K562 (cell line): ENCODE results near the gene LDLRAD3. TPM values are rescaled to one million over a fixed set of nuclear protein-coding genes. Genes with fewer than 3 reads are reported as not detected.

Source experiments
- CHCHD3 ChIP-seq: fragments of 250-450 bp; sonication (Bioruptor Pico); IDR thresholded peaks from 2 replicates; pipeline ENCODE4 v2.1.2; 2022; ENCODE audit warnings: mild to moderate bottlenecking
- RAD51 ChIP-seq: fragments of 450-650 bp; IDR thresholded peaks from 2 replicates; pipeline ENCODE4 v1.7.1; 2016; ENCODE audit warnings: low read depth, mild to moderate bottlenecking, borderline replicate concordance
- polyA plus RNA-seq, 8 experiments: library from polyadenylated mRNA; depleted of rRNA in 4 of 8; stranded (reverse) in 5 of 8; unstranded in 3 of 8; fragments of >200 nt; fragmentation: Nextera tagmentation in 2 of 8; fragmentation: Illumina TruSeq in 1 of 8; extraction: Ambion mirVana in 2 of 8; extraction: Trizol in 1 of 8; gene quantifications; 2 replicates each; pipeline versions ENCODE4 v1.2.1 to v1.2.3, GENCODE V29; 2011 to 2014; ENCODE audit warnings: inconsistent platforms in 1 of 8, missing spikeins in 1 of 8
- total RNA-seq, 7 experiments: library from RNA; depleted of rRNA in 6 of 7; stranded (reverse); fragments of >200 nt in 6 of 7; fragmentation: Illumina TruSeq in 2 of 7; extraction: Trizol in 2 of 7; gene quantifications; 2 replicates each; pipeline versions ENCODE4 v1.2.1 to v1.2.3, GENCODE V29; 2011 to 2021; ENCODE audit warnings: low replicate concordance in 1 of 7
- TF ChIP-seq, protein P1 (sequence below): IDR thresholded peaks from 2 replicates; pipeline ENCODE4 v1.6.1; 2014; ENCODE audit warnings: antibody characterized with exemption
- TF ChIP-seq, protein P2 (sequence below): fragments of 450-650 bp; IDR thresholded peaks from 2 replicates; pipeline ENCODE4 v1.6.1; 2018; ENCODE audit not compliant: partially characterized antibody
- TF ChIP-seq, protein P3 (sequence below): sonication (generic); formaldehyde crosslinking; IDR thresholded peaks from 2 replicates; pipeline ENCODE4 v1.8.0; 2022; ENCODE audit warnings: mild to moderate bottlenecking, missing genetic modification reagents
- TF ChIP-seq, protein P4 (sequence below): fragments of 250-450 bp; sonication (Bioruptor Pico); IDR thresholded peaks from 2 replicates; pipeline ENCODE4 v1.8.0; 2022; ENCODE audit warnings: inconsistent platforms, mild to moderate bottlenecking, moderate library complexity, borderline replicate concordance
- TF ChIP-seq, protein P5 (sequence below): fragments of 250-450 bp; sonication (Bioruptor Pico); IDR thresholded peaks from 2 replicates; pipeline ENCODE4 v1.5.0; 2020; ENCODE audit warnings: mild to moderate bottlenecking, borderline replicate concordance
- TF ChIP-seq, protein P6 (sequence below): fragments of 450-650 bp; conservative IDR thresholded peaks from 2 replicates; pipeline ENCODE4 v1.6.1; 2016; ENCODE audit warnings: missing genetic modification characterization, low read depth, mild to moderate bottlenecking, missing compliant biosample characterization, moderate library complexity

LDLRAD3 gene
- total and polyA plus RNA-seq, 9 of the 15 experiments (the other 6 are each of a cell fraction or from before 2014, with no cell fraction given), result 0.73 to 7.2 (median 3.5) TPM

DNA sequence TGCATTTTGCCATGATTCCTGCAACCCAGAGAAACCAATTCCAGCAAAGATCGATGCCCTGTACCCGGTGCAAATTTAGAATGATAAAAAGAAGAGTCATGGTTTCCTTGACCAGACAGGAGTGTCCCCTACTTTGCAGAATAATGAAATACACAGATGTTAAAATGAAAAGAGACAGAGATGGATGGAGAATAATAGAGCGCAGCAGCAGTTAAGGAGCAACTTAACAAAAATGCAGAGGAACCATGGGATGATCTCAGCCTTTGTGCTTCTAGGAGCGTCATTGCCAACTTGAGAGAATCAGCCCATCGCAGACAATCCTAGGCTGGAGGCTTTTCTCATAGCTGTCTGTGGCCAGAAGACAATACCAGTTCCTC is 127.1 kb downstream of the LDLRAD3 start (continued):
- TF ChIP-seq, protein P1, sequence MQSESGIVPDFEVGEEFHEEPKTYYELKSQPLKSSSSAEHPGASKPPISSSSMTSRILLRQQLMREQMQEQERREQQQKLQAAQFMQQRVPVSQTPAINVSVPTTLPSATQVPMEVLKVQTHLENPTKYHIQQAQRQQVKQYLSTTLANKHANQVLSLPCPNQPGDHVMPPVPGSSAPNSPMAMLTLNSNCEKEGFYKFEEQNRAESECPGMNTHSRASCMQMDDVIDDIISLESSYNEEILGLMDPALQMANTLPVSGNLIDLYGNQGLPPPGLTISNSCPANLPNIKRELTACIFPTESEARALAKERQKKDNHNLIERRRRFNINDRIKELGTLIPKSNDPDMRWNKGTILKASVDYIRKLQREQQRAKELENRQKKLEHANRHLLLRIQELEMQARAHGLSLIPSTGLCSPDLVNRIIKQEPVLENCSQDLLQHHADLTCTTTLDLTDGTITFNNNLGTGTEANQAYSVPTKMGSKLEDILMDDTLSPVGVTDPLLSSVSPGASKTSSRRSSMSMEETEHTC, result no peak
- TF ChIP-seq RAD51, result no peak
- TF ChIP-seq, protein P2, sequence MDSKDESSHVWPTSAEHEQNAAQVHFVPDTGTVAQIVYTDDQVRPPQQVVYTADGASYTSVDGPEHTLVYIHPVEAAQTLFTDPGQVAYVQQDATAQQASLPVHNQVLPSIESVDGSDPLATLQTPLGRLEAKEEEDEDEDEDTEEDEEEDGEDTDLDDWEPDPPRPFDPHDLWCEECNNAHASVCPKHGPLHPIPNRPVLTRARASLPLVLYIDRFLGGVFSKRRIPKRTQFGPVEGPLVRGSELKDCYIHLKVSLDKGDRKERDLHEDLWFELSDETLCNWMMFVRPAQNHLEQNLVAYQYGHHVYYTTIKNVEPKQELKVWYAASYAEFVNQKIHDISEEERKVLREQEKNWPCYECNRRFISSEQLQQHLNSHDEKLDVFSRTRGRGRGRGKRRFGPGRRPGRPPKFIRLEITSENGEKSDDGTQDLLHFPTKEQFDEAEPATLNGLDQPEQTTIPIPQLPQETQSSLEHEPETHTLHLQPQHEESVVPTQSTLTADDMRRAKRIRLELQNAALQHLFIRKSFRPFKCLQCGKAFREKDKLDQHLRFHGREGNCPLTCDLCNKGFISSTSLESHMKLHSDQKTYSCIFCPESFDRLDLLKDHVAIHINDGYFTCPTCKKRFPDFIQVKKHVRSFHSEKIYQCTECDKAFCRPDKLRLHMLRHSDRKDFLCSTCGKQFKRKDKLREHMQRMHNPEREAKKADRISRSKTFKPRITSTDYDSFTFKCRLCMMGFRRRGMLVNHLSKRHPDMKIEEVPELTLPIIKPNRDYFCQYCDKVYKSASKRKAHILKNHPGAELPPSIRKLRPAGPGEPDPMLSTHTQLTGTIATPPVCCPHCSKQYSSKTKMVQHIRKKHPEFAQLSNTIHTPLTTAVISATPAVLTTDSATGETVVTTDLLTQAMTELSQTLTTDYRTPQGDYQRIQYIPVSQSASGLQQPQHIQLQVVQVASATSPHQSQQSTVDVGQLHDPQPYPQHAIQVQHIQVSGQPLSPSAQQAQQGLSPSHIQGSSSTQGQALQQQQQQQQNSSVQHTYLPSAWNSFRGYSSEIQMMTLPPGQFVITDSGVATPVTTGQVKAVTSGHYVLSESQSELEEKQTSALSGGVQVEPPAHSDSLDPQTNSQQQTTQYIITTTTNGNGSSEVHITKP, result no peak
- TF ChIP-seq, protein P3, sequence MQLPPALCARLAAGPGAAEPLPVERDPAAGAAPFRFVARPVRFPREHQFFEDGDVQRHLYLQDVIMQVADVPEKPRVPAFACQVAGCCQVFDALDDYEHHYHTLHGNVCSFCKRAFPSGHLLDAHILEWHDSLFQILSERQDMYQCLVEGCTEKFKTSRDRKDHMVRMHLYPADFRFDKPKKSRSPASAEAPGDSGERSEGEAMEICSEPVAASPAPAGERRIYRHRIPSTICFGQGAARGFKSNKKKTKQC (CRISPR knock-in tag), result no peak
- no peak for TF ChIP-seq CHCHD3 (CRISPR knock-in tag)
- TF ChIP-seq, protein P4, sequence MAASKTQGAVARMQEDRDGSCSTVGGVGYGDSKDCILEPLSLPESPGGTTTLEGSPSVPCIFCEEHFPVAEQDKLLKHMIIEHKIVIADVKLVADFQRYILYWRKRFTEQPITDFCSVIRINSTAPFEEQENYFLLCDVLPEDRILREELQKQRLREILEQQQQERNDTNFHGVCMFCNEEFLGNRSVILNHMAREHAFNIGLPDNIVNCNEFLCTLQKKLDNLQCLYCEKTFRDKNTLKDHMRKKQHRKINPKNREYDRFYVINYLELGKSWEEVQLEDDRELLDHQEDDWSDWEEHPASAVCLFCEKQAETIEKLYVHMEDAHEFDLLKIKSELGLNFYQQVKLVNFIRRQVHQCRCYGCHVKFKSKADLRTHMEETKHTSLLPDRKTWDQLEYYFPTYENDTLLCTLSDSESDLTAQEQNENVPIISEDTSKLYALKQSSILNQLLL (CRISPR knock-in tag), result no peak
- TF ChIP-seq, protein P5, sequence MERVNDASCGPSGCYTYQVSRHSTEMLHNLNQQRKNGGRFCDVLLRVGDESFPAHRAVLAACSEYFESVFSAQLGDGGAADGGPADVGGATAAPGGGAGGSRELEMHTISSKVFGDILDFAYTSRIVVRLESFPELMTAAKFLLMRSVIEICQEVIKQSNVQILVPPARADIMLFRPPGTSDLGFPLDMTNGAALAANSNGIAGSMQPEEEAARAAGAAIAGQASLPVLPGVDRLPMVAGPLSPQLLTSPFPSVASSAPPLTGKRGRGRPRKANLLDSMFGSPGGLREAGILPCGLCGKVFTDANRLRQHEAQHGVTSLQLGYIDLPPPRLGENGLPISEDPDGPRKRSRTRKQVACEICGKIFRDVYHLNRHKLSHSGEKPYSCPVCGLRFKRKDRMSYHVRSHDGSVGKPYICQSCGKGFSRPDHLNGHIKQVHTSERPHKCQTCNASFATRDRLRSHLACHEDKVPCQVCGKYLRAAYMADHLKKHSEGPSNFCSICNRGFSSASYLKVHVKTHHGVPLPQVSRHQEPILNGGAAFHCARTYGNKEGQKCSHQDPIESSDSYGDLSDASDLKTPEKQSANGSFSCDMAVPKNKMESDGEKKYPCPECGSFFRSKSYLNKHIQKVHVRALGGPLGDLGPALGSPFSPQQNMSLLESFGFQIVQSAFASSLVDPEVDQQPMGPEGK (CRISPR knock-in tag), result no peak
- TF ChIP-seq, protein P6, sequence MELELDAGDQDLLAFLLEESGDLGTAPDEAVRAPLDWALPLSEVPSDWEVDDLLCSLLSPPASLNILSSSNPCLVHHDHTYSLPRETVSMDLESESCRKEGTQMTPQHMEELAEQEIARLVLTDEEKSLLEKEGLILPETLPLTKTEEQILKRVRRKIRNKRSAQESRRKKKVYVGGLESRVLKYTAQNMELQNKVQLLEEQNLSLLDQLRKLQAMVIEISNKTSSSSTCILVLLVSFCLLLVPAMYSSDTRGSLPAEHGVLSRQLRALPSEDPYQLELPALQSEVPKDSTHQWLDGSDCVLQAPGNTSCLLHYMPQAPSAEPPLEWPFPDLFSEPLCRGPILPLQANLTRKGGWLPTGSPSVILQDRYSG (tag), result no peak
